GM19099 (cell line): ENCODE measurements around the gene ARHGEF11.

Experiments
- POLR2A ChIP-seq: IDR thresholded peaks from 3 replicates; pipeline ENCODE4 v1.6.1; 2011; ENCODE audit warnings: low read depth; ENCODE audit not compliant: insufficient read length; ENCODE audit errors: extremely low read depth

ARHGEF11 gene

DNA sequence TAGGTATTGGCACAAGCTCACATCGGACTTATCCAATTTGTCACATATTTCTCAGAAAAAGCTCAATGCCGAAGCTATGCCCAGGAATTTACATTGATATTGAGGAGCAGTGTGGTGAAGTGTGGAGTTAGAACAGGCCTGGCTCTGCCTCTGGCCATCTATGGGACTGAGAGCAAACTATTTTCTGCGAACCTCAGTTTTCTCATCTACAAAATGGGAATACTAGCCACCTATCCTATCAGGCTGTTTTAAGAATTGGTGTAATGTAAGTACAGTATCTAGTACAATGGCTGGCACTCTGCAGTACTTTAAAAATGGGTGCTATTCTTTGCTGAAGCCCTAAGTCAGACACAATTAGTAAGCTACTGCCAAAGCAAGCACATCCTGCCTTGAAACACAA lies 47.2 kb downstream of the ARHGEF11 start:
- no peak for TF ChIP-seq POLR2A

DNA sequence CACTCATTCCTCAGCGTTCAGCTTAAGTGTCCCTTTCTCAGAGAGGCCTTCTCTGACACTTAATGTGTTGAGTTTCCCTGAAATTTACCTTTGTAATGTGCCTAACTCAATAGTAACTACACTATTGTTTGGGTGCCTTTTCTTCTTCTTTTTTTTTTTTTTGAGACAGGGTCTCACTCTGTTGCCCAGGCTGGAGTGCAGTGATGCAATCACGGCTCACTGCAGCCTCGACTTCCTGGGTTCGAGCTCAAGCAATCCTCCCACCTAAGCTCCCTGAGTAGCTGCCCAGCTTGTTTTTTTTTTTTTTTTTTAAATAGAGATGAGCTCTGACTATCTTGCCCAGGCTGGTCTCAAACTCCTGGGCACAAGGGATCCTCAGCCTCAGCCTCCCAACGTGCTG lies 50.1 kb downstream of the ARHGEF11 start:
- no peak for TF ChIP-seq POLR2A

DNA sequence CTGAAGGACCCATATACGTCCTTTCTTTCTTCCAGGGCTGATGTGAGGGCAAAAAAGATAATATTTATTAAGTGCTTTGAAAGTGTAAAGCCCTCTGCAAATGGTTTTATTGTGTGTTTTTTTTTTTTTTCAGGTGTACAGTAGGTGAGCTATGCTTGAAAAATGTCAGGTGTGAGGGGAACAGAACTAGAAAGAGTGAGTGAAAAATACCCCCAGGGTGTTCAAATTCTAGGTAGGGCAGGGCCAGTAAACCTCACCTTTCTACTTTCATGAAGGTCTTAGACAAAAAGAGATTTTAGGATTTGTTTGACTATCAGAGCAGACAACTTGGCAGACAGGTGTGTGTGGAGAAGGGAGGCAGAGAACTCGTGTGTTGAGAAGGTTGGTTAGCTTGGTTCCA lies 51.3 kb downstream of the ARHGEF11 start:
- no peak for TF ChIP-seq POLR2A

DNA sequence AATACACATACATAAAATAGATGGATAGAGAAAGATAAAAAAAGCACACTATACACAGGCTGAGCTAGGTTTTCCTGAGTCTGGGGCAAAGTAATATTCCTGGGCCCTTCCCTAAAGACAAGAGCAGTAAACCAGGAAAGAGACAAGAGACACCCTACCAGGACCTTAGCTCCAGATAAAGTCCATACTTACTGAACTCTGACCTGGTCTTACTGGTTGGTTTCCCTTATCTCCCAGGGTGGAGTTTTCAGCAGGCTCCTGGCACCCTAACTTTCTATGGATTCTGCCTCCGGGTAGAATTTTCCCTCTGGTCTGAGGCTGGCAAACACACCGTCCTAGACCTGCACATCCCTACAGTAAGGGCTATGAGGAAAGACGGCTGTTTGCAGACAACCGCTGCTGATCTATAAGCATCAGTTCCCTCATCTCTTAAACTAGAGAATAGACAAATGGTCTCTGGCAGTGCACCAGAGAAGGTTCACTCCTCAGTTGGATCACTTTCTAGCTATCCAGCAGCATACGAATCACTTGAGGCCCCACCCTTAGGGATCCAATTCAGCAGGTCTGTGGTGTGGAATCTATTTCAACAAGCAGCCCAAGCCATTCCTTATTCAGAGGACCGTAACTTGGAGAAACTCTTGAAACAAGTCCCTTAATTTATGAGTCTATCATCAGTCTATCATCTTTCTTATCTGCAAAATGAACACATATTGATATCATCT lies 52.0 kb downstream of the ARHGEF11 start:
- TF ChIP-seq POLR2A: no peak

DNA sequence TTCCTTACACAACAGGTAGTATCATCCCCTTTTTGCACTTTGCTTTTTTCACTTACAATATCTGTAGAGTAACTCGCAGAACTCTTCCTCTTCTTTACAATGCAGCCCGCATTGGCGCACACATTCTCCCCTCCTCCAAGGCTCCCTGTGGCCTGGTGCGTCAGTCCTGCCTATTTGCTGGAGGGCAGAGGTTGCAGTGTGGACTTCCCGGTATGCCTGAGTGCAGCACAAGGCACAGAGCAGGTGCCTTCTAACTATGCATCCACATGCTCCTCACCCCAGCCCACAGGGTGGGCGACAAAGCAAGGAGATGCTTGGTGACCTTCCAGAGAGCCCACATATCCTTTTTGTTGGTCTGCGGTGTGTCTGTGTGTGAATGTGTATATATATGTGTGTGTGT lies 53.3 kb downstream of the ARHGEF11 start:
- TF ChIP-seq POLR2A: no peak

DNA sequence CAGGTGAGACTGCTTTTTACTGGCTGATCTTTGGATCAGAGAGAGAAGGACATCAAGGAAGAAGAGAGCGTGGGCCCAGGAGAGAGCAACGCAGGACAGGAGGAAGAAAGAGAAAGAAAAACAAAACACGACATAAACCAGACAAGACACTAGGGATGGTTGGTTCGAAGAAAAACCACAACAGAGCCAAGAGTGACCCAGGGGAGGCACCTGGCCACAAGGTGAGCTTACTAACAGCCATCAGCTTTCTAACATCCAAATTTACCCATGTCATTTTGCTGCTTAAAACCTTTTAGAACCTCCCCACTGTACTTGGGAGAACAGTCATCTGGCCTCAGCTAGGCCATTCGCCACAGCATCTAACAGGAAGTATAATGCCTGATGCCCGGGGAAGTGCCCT lies 57.8 kb downstream of the ARHGEF11 start:
- TF ChIP-seq POLR2A: no peak

DNA sequence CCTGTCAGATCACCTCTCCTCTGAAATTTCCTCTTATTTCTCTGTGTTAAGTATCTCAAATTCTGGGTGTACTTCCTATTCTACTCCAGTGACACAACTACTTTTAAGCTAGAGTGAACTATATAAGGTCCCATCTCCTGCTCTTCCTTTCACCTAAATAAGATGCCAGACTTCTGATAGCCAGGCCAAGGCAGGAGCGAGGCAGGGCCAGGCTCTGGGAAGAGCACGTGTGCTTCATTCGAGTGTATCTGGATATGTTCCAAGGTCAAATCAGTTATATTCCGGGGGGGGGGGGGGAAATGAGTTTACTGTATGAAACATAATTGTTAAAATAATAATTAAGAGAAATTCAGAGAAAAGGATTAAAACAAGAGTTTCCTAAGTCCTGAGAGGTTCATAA lies 65.0 kb downstream of the ARHGEF11 start:
- TF ChIP-seq POLR2A: no peak

DNA sequence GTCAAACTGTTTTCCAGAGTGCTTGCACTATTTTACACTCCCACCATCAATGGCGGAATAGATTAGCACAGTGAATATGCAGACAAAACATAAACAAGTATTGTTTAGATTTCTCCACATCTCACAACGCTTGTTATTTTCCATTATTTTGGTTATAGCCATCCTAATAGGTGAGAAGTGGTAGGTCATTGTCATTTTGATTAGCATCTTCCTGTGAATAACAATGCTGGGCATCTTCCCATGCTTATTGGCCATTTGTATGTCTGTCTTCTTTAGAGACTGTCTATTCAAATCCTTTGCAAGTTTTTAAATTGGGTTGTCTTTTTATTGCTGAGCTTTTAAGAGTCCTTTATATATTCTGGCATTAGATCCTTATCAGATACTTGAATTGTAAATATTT lies 70.5 kb downstream of the ARHGEF11 start:
- TF ChIP-seq POLR2A: no peak

DNA sequence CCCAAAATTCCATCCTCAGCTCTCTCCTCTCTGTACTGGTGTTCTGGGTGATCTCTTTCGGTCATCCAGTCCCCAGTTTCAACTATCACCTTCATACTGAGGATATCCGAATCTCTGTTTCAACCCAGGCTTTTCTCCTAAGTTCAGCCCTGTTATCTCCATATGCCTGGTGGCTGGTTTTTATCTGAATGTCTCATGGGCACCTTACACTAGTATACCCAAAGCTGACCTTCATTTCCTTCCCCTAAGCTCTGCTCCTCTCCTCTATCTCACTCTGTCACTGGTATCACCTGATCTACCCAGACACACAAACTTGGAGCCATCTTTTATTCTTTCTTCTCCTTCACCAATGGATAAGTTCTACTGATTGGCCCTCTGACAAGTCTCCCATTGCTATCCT lies 72.1 kb downstream of the ARHGEF11 start:
- no peak for TF ChIP-seq POLR2A

DNA sequence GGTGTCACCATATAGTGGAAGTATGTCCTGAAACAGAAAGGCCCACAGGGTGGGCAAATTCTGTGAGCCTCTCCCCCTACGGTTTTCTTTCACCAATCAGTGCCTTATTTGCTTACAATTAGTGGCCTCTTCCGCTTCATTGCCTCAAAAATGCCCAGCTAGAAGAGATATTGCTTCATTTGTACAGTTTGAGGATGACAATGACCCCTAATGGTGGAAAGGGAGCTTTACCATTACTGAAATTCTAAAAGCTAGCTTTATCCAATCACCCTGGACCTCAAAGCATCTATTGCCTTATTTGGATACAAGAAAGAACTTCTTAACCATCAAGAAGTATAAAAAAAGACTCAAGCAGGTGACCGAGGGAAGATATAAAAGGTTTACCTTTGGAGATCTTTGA lies 75.5 kb downstream of the ARHGEF11 start:
- TF ChIP-seq POLR2A: no peak

DNA sequence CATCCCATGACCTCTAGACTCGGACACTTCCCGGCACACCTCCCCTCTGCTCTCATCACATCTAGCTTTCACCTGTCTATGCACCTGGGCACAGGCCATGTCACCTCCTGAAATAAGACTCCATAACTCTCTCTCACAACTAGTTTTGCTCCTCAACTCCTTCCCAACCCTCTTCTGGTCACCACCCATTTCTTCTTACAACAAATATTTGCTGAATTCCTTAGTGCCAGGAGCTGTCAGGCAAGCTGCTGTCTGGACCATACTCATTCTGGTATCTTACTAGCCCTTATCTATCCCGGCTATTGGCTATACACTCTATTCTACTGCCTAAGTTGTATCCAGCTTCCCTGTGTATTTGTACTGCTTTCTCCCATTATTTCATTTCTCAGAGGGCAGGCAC lies 76.0 kb downstream of the ARHGEF11 start:
- TF ChIP-seq POLR2A: no peak

DNA sequence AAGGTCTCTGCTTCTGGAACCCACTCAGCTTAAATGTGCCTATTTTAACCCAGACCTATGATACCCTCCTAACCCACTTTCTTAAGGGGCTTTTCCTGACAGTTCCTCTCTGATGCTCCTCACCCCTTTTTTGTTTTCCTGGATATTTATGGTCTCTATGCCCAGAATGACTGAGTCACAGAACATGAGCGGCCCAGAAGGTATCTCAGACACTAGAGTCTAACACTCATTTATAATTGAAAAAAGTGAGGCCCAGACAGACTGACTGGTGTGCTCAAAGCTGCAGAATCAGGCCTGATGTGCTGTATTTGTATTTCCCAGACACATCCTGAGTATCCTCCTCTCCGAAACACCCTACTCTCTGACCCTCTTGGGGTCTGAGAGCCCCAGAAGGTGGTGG lies 81.1 kb downstream of the ARHGEF11 start:
- no peak for TF ChIP-seq POLR2A

DNA sequence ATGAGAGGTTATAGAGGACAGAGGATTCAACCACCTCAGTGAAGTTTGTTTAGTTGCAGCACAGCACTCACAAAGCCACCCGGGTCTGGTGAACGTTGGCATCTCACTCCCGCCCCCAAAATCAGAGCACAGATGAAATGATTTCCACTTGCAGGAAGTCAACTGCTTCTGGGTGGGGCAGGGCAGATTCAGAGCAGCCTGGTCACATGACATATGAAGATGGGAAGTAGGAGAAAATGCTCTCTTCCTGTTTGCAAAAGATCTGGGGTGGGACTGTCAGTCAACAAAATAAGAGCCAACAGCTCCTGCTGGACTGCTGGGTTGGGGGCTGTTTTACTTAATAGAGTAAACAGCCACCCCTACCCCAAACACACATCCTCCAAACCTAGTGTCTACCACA lies 81.9 kb downstream of the ARHGEF11 start:
- no peak for TF ChIP-seq POLR2A

DNA sequence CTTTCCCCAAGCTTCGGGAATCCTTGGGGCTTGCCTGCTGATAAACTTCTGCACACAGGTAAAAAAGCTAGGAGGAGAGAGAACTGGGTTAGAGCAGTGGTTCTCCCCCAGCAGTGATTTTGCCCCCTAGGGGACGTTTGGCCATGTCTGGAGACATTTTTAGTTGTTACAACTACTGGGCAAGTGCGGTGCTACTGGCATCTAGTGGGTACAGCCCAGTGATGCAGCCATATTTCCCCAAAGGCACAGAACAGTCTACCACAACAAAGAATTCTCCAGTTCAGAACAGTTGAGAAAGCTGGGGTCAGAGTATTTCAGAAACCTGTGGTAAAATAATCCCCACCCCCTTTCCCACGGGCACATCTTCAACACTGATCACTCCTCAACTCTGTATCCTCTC lies 83.8 kb downstream of the ARHGEF11 start:
- TF ChIP-seq POLR2A: no peak

DNA sequence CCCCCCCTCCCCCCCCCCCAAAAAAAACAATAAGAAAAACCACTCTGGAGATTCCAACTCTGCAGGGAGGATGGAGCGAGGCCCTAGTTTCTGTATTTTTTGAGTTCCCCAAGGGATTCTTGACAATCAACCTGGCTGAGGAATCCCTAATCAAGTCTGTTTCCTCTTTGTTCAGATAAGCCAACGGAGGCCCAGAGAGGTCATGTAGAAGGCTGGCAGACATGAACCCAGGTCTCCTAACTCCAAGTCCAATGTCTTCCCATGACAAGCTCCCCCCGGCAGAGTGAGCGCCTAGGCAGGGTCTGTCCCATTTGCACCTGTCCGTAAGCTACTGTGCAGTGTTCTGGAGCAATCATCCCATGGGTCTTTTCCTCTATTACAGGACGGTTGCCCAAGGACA lies 85.6 kb downstream of the ARHGEF11 start:
- no peak for TF ChIP-seq POLR2A

DNA sequence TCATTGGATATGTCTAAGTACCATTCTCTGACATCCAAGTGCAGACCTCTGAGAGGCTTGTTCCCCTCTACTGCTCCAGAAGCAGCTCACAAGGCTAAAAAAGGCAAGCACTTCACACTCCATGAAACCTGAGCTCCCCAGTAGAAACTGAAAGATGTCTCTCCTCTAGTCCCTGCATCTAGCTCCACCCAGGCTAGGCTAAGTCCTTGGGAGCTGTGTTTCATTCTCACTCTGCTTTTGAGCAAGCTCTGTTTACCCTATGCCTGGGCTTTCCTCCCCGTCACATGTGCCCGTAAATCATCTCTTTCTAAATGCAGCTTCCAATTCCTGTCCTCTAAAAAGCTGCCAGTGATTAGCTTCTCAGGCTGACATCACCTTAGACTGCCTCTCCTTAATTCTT lies 86.1 kb downstream of the ARHGEF11 start:
- TF ChIP-seq POLR2A: no peak

DNA sequence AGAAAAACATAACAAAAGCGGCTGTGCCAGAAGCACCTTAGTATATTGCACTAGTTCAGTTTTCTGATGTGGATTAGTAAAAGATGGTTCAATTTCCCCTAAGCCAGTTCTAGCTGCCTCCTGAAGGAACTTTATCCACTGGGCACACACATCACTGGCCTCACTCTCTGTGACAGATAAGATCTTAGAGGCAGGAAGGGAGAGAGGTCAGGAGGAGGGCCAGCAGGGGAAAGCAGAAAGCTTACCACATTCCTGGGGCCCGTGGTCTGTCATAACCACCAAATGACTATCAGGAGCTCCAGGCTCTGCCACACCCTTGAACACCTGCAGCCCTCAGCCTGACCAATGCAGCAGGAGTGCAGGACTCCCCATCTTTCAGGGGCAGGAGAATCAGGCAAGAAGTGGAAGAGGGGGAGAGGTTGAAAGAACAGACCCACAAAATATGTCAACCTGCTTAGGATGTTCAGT lies 87.3 kb downstream of the ARHGEF11 start:
- no peak for TF ChIP-seq POLR2A
